NCI-H526 (cell line): ENCODE data around the gene ASS1.
"Not testable (repeated sequence)": the region's sequence is repeated elsewhere in the genome, so short reads cannot be mapped to it uniquely, and the experiment has no call there.

Experiments
- DNase-seq, 2 experiments: peaks; one replicate each; lab custom pipeline; 2025; lab: John Stamatoyannopoulos, UW

The ASS1 gene

DNA sequence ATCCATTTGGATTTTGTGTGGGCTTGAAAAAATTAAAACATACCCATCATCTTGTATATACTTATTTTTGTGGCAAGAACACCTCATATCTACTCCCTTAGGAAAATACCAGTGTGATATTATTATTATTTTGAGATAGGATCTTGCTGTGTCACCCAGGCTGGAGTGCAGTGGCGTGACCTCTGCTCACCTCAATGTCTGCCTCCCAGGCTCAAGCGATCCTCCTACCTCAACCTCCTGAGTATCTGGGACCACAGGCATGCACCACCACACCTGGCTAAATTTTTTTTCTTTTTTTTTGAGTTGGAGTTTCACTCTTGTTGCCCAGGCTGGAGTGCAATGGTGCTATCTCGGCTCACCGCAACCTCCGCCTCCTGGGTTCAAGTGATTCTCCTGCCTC, 10.1 kb upstream of the ASS1 start:
- not testable (repeated sequence) for DNase-seq

- no peak for DNase-seq
Observed at GRCh38 chr9:130437011-130437789, 7.6 kb upstream of the ASS1 start.

DNA sequence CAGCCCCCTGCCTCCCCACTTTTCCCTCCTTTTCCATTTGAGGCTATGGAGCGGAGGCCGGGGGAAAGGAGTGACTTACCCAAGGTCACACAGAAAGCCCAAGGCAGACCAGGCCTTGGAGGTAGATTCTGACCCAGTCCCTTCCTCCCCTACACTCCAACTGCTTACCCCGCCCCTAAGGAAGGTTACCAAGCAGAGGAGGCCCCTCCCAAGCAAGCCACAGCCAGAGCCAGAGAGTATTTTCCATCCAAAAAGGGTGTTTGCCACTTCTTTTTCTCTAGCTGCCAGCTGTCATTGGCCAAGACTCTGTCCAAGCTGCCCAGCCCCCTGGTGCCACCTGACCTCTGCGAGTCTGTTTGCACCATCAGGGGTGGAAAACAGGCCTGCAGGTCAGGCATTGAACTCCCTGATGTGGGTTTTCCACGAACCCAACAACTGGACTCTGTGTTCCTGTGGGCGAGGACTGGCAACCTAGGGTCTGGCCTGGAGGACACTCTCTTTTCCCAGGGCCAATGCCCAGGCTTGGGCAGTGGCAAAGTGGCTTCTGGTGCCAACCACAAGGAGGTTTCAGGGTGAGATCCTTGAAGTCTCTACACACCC, 6.3 kb upstream of the ASS1 start:
- no peak for DNase-seq

DNA sequence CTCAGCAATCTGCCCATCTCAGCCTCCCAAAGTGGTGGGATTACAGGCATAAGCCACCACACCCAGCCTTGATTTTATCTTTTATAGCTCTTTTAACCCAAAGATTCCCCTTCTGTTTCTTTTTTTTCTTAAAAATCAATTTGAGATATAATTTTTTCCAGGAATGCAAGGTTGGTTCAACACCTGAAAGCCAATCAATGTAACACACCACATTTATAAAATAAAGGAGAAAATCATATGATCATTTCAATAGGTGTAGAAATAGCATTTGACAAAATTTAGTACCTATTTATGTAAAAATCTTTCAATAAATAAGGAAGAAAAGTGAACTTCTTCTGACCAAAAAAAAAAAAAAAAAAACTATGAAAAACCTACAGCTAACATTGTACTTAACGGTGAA, 3.7 kb upstream of the ASS1 start:
- DNase-seq, result no peak

DNA sequence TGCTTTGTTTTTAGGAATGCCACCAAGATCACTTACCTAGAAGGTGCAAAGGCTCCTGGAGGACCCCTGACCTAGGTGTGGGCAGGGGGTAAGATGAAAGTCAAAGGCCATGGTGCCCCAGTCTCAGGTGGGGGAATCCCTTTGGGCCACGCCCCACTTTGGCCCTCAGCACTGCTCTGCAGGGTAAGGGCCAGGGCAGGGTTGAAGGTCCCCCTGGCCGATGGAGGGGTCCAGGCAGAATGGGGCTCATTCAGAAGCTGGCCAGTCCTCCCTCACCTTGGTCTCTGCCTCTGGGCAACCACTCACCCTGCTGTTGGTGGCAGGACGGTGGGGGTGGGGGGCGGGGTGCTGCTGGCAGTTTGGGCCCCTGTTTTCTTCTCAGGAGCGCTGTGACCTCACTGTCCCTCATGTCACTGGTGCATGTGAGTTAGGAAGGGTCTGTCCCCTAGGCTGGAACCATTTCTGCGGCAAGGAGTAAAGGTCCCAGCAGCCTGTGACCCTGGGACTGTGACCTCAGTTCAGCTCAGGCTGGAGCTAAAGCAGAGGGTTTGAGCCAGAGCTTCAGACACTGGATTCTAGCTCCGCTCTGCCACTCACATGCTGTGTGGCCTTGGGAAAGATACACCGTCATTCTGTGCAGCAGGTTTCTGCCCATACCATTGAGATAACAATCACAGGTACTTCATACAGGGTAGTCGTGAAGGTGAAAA, 1.9 kb upstream of the ASS1 start:
- DNase-seq, result no peak

DNA sequence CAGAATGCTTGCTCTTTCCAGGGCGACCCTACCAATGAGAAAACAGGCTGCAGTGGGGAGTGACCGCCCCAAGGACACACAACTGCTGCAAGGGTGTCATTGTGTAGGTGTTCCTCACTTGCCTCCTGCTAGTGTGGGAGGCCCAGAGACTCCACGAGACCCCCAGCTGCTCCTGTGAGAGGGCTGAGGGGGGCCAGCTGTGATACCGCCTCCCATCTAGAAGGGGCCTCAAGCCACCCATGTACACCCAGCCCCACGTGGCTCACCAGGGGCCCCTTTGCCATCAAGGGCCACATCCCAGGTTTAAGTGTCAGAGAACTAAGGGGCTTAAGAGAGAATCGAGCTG, 1.3 kb upstream of the ASS1 start:
- DNase-seq, result no peak

GRCh38 chr9:130443840-130444492, 795 bp upstream of the ASS1 start:
- DNase-seq, result no peak

GRCh38 chr9:130445268-130445983, 665 bp downstream of the ASS1 start:
- DNase-seq, result no peak

GRCh38 chr9:130446101-130446861, 1.5 kb downstream of the ASS1 start:
- DNase-seq, result no peak

DNA sequence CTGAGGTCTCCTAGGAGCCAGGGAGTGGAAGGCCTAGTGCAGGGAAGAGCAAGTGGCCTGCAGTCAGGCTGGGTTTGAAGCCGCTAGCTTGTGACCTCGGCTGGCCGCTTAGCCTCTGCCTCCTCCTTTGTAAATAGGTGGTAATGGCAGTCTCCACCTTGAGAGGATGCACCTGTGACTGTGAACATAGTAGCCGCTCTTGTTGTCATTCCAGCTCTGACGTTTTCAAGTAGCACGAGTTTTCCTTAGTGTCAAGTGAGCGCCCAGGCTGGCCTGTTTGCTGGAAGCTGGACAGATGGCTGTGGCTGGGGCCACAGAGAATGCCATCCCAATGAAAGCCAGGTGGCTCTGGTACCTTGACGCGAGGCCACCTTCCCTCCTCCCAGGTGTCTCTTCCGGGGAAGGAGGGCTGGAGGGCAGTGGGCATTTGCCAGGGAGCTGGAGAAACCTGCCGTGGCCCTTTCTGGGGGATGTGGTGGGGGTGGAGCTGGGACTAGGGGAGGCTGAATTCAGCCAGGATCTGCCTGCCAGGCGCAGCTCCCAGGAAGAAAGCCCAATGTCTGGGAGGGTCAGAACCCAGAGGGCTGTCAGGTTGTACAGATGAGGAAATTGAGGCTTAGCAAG, 2.5 kb downstream of the ASS1 start:
- no peak for DNase-seq

GRCh38 chr9:130448035-130448624, 3.4 kb downstream of the ASS1 start:
- no peak for DNase-seq

- DNase-seq, result no peak
Observed at GRCh38 chr9:130448771-130449603, 4.2 kb downstream of the ASS1 start.

GRCh38 chr9:130450344-130451003, 5.7 kb downstream of the ASS1 start:
- peak in 1 of 2 experiments; percentile 33 for DNase-seq

DNA sequence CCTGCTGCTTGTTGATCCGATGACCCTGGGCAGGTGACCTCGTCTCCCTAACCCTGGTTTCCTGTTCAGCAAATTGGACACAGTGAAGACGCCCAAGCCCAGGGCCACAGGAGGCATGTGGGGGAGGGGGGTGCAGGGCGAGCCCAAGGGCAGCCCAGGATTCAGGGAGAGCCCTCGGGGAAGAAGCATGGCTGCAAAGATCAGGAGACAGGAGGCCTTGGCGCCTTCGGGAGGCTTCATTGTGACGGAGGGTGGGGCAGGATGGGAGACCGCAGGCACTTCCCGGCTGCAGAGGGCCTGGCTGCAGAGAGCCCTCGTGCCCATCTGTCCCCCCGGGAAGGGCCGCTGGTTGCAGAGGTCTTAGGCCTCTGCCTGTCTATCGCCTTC, 6.2 kb downstream of the ASS1 start:
- DNase-seq, result no peak

DNA sequence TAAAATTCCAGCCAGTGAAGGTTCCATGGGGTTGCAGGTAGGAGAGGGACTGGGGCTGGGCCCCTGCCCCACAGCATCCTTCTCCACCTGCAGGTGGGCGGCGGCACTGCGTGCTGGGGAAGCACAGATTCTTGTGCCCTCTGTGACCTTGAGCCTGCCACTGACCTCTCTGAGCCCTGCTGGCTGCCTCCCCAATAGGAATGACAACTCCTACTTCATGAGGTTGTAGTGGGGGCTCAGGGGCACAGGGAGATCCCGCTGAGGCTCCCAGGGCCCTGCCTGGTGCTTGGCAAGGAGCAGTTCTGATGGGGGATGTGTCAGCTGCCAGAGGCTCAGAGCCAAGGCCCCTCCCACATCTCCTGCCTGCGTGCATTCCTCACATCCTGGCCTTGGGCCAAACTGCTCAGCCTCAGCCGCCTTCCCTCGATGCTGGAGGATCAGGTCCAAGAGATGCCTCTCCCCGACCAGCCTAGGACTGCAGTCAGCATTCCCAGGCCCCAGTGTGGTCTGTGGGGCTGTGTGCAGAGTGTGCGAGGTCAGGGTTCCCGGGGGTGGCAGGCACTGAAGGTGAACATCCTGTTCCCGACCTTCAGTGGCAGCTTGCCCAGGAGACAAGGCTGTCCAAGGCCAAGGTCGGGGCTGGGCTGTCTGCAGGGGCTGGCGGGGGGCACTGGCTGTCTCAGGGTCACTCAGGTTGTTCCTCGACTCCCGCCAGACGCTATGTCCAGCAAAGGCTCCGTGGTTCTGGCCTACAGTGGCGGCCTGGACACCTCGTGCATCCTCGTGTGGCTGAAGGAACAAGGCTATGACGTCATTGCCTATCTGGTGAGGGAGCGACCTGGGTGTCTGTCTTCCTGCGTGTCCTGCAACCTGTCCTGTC, 7.0 kb downstream of the ASS1 start:
- DNase-seq, result peak; percentile 20 to 31

- DNase-seq, result no peak
Observed at GRCh38 chr9:130452835-130453234, 8.1 kb downstream of the ASS1 start.

- no peak for DNase-seq
Observed at GRCh38 chr9:130453487-130453886, 8.7 kb downstream of the ASS1 start.
